ENCODE data around the gene RAD51. TPM values are rescaled to one million over a fixed set of nuclear protein-coding genes. Genes with fewer than 3 reads are reported as not detected.

RAD51 gene
- total RNA-seq, 1 donor from 2014 or later, result 0.88 TPM

- peaks cover 12% of the 10 kb centered on the region for H3K4me1 ChIP-seq
- intact Hi-C loops (cut with micrococcal nuclease), result no loop called here
- TF ChIP-seq CTCF (IDR thresholded peaks at IDR 0.05; ENCODE audit: borderline replicate concordance), result no peak
- H3K27me3 ChIP-seq (ENCODE audit: low read depth), result no peaks in the 10 kb centered on the region
- H3K27ac ChIP-seq (replicated peaks), result no peak overlapping the region
- H3K4me3 ChIP-seq, result no peak overlapping the region
- H3K9me3 ChIP-seq (replicated peaks), result no peaks in the 10 kb centered on the region
- H3K36me3 ChIP-seq, result peaks cover 67% of the 10 kb centered on the region
- DNase-seq, result no peak
Observed at GRCh38 chr15:40743485-40743901, 48.5 kb downstream of the RAD51 start.

GRCh38 chr15:40743921-40744814 is 49.2 kb downstream of the RAD51 start:
- peaks cover 12% of the 10 kb centered on the region for H3K4me1 ChIP-seq
- no peak overlapping the region for H3K27ac ChIP-seq (replicated peaks)
- no peak overlapping the region for H3K4me3 ChIP-seq
- no peak for DNase-seq
- intact Hi-C loops (cut with micrococcal nuclease), result no loop called here
- peaks cover 67% of the 10 kb centered on the region for H3K36me3 ChIP-seq
- no peaks in the 10 kb centered on the region for H3K9me3 ChIP-seq (replicated peaks)
- no peak for TF ChIP-seq CTCF (IDR thresholded peaks at IDR 0.05; ENCODE audit: borderline replicate concordance)
- no peaks in the 10 kb centered on the region for H3K27me3 ChIP-seq (ENCODE audit: low read depth)

- Histone ChIP-seq H3K36me3 (peaks cover 67% of the 10 kb centered on the region), H3K4me3 (no peak overlapping the region), H3K27ac (replicated peaks) (no peak overlapping the region), H3K4me1 (peaks cover 12% of the 10 kb centered on the region), H3K9me3 (replicated peaks) (no peaks in the 10 kb centered on the region), H3K27me3 (ENCODE audit: low read depth) (no peaks in the 10 kb centered on the region)
- TF ChIP-seq CTCF (IDR thresholded peaks at IDR 0.05; ENCODE audit: borderline replicate concordance), result no peak
- DNase-seq, result no peak
- intact Hi-C loops (cut with micrococcal nuclease), result no loop called here
Observed at GRCh38 chr15:40744815-40745152, 49.8 kb downstream of the RAD51 start.

- peaks cover 74% of the 10 kb centered on the region for H3K36me3 ChIP-seq
- DNase-seq, result no peak
- no peak for TF ChIP-seq CTCF (IDR thresholded peaks at IDR 0.05; ENCODE audit: borderline replicate concordance)
- peaks cover 12% of the 10 kb centered on the region for H3K4me1 ChIP-seq
- H3K4me3 ChIP-seq, result no peak overlapping the region
- H3K27me3 ChIP-seq (ENCODE audit: low read depth), result no peaks in the 10 kb centered on the region
- no peaks in the 10 kb centered on the region for H3K9me3 ChIP-seq (replicated peaks)
- no peak overlapping the region for H3K27ac ChIP-seq (replicated peaks)
- intact Hi-C loops (cut with micrococcal nuclease), result no loop called here
Observed at GRCh38 chr15:40746916-40747418, 52.0 kb downstream of the RAD51 start.

- H3K4me3 ChIP-seq, result no peak overlapping the region
- no peak for DNase-seq
- H3K9me3 ChIP-seq (replicated peaks), result no peaks in the 10 kb centered on the region
- H3K36me3 ChIP-seq, result peaks cover 70% of the 10 kb centered on the region
- no peak for TF ChIP-seq CTCF (IDR thresholded peaks at IDR 0.05; ENCODE audit: borderline replicate concordance)
- intact Hi-C loops (cut with micrococcal nuclease), result no loop called here
- no peaks in the 10 kb centered on the region for H3K27me3 ChIP-seq (ENCODE audit: low read depth)
- peaks cover 12% of the 10 kb centered on the region for H3K4me1 ChIP-seq
- H3K27ac ChIP-seq (replicated peaks), result no peak overlapping the region
Observed at GRCh38 chr15:40747685-40748631, 53.0 kb downstream of the RAD51 start.

Measured in left ventricle myocardium inferior (tissue), 1 donor.